Measurements from ENCODE around the gene LGI2.

The LGI2 gene

GRCh38 chr4:24956763-24957162 lies 74.0 kb downstream of the LGI2 start:
- DNase-seq: no peak

DNA sequence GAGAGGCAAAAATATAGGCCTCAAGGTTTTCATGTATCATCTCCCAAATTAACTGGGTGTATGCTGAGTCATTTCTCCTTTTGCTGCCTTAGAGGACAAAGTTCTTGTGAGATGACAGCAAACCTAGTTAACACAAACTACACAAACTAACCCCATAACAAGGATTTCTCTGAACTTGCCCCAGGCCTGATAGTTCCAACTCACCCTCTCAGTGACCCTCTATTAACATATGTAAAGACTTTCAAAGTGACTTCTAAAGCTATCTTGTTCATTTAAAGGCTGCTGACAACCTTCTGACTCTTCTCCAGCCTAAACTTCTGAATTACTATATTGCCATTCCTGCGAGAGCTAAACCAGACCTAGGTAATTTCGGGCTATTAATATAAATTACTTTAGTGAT lies 74.7 kb downstream of the LGI2 start:
- no peak for DNase-seq

DNA sequence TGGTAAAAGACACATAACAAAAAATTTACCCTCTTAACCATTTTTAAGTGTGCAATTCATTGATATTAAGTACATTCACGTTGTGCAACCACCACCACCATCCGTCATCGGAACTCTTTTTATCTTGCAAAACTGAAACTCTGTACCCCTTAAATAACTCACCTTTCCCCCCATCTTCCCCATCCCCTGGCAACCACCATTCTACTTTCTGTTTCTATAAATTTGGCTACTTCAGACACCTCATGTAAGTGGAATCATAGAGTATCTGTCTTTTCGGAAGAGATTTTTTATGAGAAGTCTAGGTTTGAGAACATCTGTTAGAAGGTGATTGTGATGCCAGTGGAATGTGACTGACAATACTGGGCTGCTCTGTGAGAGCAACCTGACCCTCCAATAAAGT lies 78.1 kb downstream of the LGI2 start:
- no peak for DNase-seq

GRCh38 chr4:24949970-24950369 lies 80.8 kb downstream of the LGI2 start:
- DNase-seq: no peak
